HAP-1 (cell line): Measurements from ENCODE around the gene LNPEP.
"Not testable (repeated sequence)": the region's sequence is repeated elsewhere in the genome, so short reads cannot be mapped to it uniquely, and the experiment has no call there.

Experiments used
- DNase-seq, 2 experiments: peaks; one replicate each; pipeline ENCODE4 v3.0.0-alpha.2; 2016 to 2020; ENCODE audit warnings: low spot score in 2 of 2
- H3K27me3 ChIP-seq: fragments of 250-450 bp; sonication (Bioruptor Pico); 2 replicates; pipeline ENCODE4 v1.5.1; 2020; ENCODE audit warnings: low read depth, mild to moderate bottlenecking, moderate library complexity
- H3K36me3 ChIP-seq: fragments of 250-450 bp; sonication (Bioruptor Pico); replicated peaks from 2 replicates; pipeline ENCODE4 v1.5.1; 2020; ENCODE audit warnings: mild to moderate bottlenecking
- H3K4me1 ChIP-seq: fragments of 250-450 bp; sonication (Bioruptor Pico); 2 replicates; pipeline ENCODE4 v1.5.1; 2020; ENCODE audit warnings: mild to moderate bottlenecking
- H3K4me3 ChIP-seq: fragments of 250-450 bp; sonication (Bioruptor Pico); 2 replicates; pipeline ENCODE4 v1.5.1; 2020; ENCODE audit warnings: mild to moderate bottlenecking, moderate library complexity
- H3K9me3 ChIP-seq: fragments of 250-450 bp; sonication (Bioruptor Pico); 2 replicates; pipeline ENCODE4 v1.5.1; 2020; ENCODE audit warnings: mild to moderate bottlenecking, moderate library complexity
- in situ Hi-C: fragments of 300-500 bp; cut with MboI; formaldehyde crosslinking; loops from 3 replicates; pipeline ENCODE4 v1.14.3; 2020; ENCODE audit warnings: low sequenced_read_pairs, inconsistent platforms, mixed read lengths

Gene LNPEP

GRCh38 chr5:97075649-97076048, 139.8 kb downstream of the LNPEP start:
- no peaks in the 10 kb centered on the region for H3K36me3 ChIP-seq
- in situ Hi-C loops: no loop called here
- H3K27me3 ChIP-seq: no peaks in the 10 kb centered on the region; the same call in 1 of the 2 replicates
- no peaks in the 10 kb centered on the region for H3K4me1 ChIP-seq
- H3K9me3 ChIP-seq: no peaks in the 10 kb centered on the region
- H3K4me3 ChIP-seq: no peak overlapping the region
- no peak for DNase-seq

- Histone ChIP-seq H3K9me3 (no peaks in the 10 kb centered on the region), H3K4me3 (no peak overlapping the region), H3K36me3 (no peaks in the 10 kb centered on the region), H3K27me3 (no peaks in the 10 kb centered on the region; the same call in 1 of the 2 replicates), H3K4me1 (no peaks in the 10 kb centered on the region)
- no peak for DNase-seq
- in situ Hi-C loops: no loop called here
Observed at GRCh38 chr5:97076098-97076497, 140.2 kb downstream of the LNPEP start.

DNA sequence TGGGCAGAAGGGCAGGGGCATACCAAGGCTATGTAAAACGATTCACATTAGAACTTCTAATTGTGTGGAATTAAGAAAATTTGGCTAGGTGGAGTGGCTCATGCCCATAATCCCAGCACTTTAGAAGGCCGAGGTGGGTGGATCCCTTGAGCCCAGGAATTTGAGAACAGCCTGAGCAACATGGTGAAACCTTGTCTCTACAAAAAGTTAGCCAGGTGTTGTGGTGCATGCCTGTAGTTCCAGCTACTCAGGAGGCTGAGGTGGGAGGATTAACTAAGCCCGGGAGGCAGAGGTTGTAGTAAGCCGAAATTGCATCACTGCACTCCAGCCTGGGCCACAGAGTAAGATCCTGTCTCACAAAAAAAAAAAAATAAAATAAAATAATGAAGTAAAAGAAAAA, 141.4 kb downstream of the LNPEP start:
- Histone ChIP-seq H3K36me3 (no peaks in the 10 kb centered on the region), H3K9me3 (no peaks in the 10 kb centered on the region), H3K4me3 (no peak overlapping the region), H3K4me1 (no peaks in the 10 kb centered on the region), H3K27me3 (no peaks in the 10 kb centered on the region; the same call in 1 of the 2 replicates)
- in situ Hi-C loops: no loop called here
- no peak for DNase-seq

GRCh38 chr5:97078958-97079743, 143.3 kb downstream of the LNPEP start:
- Histone ChIP-seq H3K36me3 (no peaks in the 10 kb centered on the region), H3K27me3 (no peaks in the 10 kb centered on the region; the same call in 1 of the 2 replicates), H3K9me3 (no peaks in the 10 kb centered on the region), H3K4me3 (no peak overlapping the region), H3K4me1 (no peaks in the 10 kb centered on the region)
- DNase-seq: no peak
- in situ Hi-C loops: no loop called here

DNA sequence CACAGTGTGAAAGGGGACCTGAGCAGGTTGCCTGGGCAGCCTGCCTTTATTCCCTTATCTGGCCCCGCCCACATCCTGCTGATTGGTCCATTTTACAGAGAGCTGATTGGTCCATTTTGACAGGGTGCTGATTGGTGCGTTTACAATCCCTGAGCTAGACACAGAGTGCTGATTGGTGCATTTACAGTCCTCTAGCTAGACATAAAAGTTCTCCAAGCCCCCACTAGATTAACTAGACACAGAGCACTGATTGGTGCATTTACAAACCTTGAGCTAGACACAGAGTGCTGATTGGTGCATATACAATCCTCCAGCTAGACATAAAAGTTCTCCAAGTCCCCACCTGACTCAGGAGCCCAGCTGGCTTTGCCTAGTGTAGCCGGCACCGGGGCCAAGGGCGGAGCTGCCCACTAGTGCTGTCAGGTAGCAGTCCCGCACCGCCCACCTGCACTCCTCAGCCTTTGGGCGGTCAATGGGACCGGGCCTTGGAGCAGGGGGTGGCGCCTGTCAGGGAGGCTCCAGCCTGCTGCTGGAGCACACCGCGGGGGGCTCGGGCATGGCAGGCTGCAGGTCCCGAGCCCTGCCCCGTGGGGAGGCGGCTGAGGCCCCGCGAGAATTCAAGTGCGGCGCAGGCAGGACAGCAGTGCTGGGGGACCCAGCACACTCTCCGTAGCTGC, 149.0 kb downstream of the LNPEP start:
- not testable (repeated sequence) for H3K4me3 ChIP-seq

DNA sequence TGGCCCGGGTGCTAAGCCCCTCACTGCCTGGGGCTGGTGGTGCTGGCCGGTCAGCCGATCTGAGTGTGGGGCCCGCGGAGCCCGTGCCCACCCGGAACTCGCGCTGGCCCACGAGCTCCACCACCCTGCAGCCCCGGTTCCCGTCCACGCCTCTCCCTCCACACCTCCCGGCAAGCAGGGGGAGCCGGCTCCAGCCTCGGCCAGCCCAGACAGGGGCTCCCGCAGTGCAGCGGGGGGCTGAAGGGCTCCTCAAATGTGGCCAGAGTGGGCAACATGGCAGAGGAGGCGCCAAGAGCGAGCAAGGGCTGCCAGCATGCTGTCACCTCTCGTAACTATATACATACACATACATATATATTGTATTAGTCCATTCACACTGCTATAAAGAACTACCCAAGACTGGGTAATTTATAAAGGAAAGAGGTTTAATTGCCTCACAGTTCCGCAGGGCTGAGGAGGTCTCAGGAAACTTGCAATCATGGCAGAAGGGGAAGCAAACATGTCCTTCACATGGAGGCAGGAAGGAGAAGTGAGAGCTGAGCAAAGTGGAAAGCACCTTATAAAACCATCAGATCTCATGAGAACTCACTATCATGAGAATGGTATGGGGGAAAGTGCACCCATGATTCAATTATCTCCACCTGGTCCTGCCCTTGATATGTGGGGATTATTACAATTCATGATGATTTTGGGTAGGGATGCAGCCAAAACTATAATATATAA, 149.7 kb downstream of the LNPEP start:
- in situ Hi-C loops: no loop called here
- H3K9me3 ChIP-seq: no peaks in the 10 kb centered on the region
- no peak for DNase-seq
- no peaks in the 10 kb centered on the region for H3K4me1 ChIP-seq
- no peaks in the 10 kb centered on the region; the same call in 1 of the 2 replicates for H3K27me3 ChIP-seq
- H3K36me3 ChIP-seq: no peaks in the 10 kb centered on the region
- no peak overlapping the region for H3K4me3 ChIP-seq

More for the DNA sequence above, 149.0 kb downstream of the LNPEP start:
- H3K4me1 ChIP-seq, H3K27me3 ChIP-seq, H3K36me3 ChIP-seq, H3K9me3 ChIP-seq, in situ Hi-C loops, DNase-seq: not testable (repeated sequence)
